Measurements from ENCODE around the gene SYNC. TPM values are rescaled to one million over a fixed set of nuclear protein-coding genes. Genes with fewer than 3 reads are reported as not detected.

Gene SYNC
- total RNA-seq, 4 donors from 2014 or later, result 111 to 201 (median 153) TPM

DNA sequence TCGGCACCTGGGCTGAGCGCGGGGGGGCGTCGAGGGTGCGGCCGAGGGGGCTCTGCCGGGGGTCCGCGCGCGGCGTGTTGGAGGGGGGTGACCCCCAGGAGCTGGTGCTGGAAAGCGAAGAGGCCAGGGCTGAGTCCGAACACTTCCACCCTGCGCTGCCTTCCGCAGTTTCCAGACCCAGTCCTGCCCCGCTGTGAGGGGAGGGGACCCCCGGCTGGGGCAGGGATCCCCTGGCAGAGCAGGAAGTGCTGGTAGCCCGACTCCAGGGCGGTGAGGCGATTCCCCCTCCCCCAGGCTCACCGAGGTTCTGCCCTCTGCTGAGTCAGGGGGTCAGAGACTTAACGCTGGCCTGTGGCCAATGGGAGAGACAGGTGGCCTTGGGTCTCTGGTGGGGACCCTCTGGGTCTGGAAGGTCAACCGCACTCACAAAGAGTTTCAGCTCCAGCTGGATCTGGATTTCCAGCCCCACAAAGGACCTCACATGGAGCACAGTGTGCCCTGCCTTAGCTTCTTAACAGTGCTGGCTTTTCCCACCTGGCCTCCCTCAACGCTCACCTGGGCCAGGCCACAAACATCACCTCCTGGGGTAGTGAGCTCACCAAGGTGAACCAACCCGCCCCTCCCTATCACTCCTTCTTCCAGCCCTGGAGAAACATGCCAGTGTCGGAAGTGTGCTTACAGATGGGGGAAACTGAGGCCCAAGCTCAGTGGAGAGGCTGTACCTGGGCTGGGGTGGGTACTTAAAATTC, 39.8 kb upstream of the SYNC start:
- DNase-seq (ENCODE audit: extremely low spot score), result no peak
- WGBS, result 37% methylated on average over 11 of the region's 28 CpGs
- TF ChIP-seq POLR2A (IDR thresholded peaks at IDR 0.05; ENCODE audit: low read depth), result no peak
- no peak for TF ChIP-seq EP300 (IDR thresholded peaks at IDR 0.05)
- TF ChIP-seq, protein P1, sequence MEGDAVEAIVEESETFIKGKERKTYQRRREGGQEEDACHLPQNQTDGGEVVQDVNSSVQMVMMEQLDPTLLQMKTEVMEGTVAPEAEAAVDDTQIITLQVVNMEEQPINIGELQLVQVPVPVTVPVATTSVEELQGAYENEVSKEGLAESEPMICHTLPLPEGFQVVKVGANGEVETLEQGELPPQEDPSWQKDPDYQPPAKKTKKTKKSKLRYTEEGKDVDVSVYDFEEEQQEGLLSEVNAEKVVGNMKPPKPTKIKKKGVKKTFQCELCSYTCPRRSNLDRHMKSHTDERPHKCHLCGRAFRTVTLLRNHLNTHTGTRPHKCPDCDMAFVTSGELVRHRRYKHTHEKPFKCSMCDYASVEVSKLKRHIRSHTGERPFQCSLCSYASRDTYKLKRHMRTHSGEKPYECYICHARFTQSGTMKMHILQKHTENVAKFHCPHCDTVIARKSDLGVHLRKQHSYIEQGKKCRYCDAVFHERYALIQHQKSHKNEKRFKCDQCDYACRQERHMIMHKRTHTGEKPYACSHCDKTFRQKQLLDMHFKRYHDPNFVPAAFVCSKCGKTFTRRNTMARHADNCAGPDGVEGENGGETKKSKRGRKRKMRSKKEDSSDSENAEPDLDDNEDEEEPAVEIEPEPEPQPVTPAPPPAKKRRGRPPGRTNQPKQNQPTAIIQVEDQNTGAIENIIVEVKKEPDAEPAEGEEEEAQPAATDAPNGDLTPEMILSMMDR (IDR thresholded peaks at IDR 0.05), result no peak
- TF ChIP-seq POLR2AphosphoS5 (IDR thresholded peaks at IDR 0.05), result no peak
- H3K27me3 ChIP-seq, result no peaks in the 10 kb centered on the region
- intact Hi-C loops (cut with DNase I), result no loop called here
- H3K27ac ChIP-seq (replicated peaks in 1 of 4), result peak overlapping the region; percentile 92 to 96 (median 94)
- peaks cover 24 to 38% (median 30%) of the 10 kb centered on the region in 4 donors for H3K4me1 ChIP-seq
- no peaks in the 10 kb centered on the region for H3K36me3 ChIP-seq
- peak overlapping the region; percentile 82 to 91 (median 88) for H3K4me3 ChIP-seq
- H3K9me3 ChIP-seq, result no peaks in the 10 kb centered on the region

DNA sequence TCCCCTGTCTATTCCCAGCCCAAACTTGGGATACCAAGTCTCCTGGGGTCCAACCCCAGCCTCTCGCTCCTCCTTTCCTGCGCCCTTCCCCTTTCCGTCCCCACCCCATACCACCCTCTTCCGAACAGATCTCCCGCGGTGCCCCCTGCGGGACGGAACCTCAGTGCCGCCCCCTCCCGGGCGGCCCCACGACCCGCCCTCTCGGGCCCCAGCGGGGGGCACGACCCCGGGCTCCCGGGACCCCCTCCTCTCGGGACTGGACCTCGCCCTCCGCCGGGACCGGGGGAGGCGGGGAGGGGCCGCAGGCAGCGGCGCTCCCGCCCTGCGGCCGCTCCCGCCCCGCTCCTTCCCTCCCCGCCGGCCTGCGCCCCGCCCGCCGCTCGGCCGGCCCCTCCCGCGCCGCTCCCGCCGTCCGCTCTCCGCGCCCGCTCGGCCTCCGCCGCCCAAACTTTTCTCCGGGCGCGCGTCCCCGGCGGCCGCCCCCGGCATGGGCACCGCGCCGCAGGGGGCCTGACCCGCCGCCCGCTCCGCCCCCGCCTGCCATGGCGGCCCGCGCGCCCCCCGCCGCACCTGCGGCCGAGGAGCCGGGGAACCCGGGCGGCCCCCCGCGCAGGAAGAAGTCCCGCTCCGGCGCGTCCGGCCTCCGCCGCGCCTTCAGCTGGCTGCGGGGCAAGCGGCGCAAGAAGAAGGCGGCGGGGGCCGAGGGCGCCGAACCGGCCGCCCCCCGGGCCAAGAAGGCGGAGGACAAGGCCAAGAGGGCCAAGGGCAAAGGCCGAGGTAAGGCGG, 39.0 kb upstream of the SYNC start:
- under 1% methylated on average over 20 of the region's 103 CpGs for WGBS
- no peaks in the 10 kb centered on the region for H3K36me3 ChIP-seq
- no peaks in the 10 kb centered on the region for H3K27me3 ChIP-seq
- H3K9me3 ChIP-seq, result no peaks in the 10 kb centered on the region
- H3K27ac ChIP-seq (replicated peaks in 1 of 4), result peak overlapping the region; percentile 92 to 96 (median 94)
- TF ChIP-seq POLR2A (IDR thresholded peaks at IDR 0.05; ENCODE audit: low read depth), result no peak
- TF ChIP-seq, protein P1 (IDR thresholded peaks at IDR 0.05), result peak; percentile 43 to 50 (median 49)
- no peak for TF ChIP-seq POLR2AphosphoS5 (IDR thresholded peaks at IDR 0.05)
- no peak for TF ChIP-seq EP300 (IDR thresholded peaks at IDR 0.05)
- peak overlapping the region; percentile 82 to 91 (median 88) for H3K4me3 ChIP-seq
- H3K4me1 ChIP-seq, result peaks cover 24 to 38% (median 30%) of the 10 kb centered on the region in 4 donors
- intact Hi-C loops (cut with DNase I), result no loop called here
- no peak for DNase-seq (ENCODE audit: extremely low spot score)

DNA sequence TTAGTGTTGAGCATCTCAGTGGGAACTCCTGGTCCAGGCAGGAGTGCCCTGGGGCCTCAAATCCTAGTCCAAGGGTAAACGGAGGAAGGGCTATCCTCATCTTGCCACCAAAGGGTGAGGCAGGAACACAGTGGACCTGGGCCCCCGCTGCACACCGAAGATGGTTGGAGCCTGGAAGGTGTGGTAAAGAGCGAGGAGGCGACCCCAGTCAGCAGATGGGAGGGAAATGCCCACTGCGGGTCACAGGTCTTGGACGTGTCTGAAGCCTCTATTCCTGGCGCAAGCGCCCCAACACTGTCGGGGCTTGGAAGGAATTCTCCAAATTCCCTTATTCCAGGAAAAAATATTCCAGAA, 38.5 kb upstream of the SYNC start:
- TF ChIP-seq POLR2AphosphoS5 (IDR thresholded peaks at IDR 0.05) (no peak), EP300 (IDR thresholded peaks at IDR 0.05) (no peak), POLR2A (IDR thresholded peaks at IDR 0.05; ENCODE audit: low read depth) (no peak)
- TF ChIP-seq, protein P1 (IDR thresholded peaks at IDR 0.05), result no peak
- peak overlapping the region; percentile 82 to 96 (median 92) for H3K27ac ChIP-seq (replicated peaks in 1 of 4)
- H3K9me3 ChIP-seq, result no peaks in the 10 kb centered on the region
- H3K36me3 ChIP-seq, result no peaks in the 10 kb centered on the region
- WGBS, result 10% methylated on average over 8 of the region's 10 CpGs
- no peaks in the 10 kb centered on the region for H3K27me3 ChIP-seq
- peaks cover 24 to 38% (median 30%) of the 10 kb centered on the region in 4 donors for H3K4me1 ChIP-seq
- intact Hi-C loops (cut with DNase I), result no loop called here
- H3K4me3 ChIP-seq, result peak overlapping the region; percentile 82 to 91 (median 88)
- no peak for DNase-seq (ENCODE audit: extremely low spot score)

DNA sequence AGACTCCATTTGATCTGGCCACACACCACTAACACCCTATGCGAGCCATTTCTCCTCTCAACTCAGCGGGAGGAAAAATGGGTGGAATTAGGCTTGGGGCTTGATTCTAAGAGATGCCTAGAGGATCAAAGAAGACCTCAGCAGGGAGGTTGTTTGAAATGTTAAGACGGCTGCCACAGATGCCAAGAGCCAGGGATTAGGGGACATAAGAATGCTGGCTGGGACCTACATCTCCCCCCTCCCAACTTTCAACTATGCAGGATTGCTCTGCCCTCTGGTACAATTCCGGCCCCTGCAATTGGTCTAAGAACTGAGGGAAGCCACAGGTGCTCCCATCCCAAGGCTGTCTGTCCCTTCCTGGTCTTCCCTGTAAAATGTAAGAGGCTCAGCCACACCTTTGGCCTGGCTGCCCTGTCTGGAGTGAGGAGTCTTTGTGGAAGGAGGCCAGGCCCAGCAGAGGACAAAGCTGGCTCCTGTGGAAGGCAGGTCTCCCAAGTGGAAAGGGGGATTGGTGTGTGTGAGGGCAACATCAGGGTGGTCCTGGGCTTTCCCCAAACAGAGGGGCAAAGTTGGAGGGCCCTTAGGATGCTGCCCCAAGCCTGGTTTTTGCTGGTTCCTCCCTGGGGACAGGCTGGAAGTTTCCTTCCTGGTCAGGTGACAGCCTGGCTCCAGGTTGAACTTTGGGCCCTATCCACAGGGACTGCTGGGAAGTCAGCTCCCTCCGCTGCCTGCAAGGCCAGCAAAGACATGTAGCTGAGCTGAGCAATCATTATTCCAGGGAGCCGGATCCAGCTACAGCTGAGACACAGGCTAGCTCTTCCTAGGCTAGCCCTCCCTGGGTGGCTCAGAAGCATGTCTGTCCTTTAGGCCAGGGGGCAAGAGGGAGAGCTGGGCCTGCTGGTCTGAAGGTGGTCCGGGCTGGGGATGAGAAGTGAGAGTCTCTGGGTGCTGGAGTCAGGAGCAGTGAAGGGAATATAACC, 34.5 kb upstream of the SYNC start:
- 84% methylated on average over 7 of the region's 7 CpGs for WGBS

More for the DNA sequence above, 34.5 kb upstream of the SYNC start:
- Histone ChIP-seq H3K9me3 (no peaks in the 10 kb centered on the region), H3K27ac (replicated peaks in 1 of 4) (no peak overlapping the region), H3K4me3 (no peak overlapping the region), H3K36me3 (no peaks in the 10 kb centered on the region), H3K4me1 (peaks cover 8 to 16% (median 13%) of the 10 kb centered on the region in 4 donors), H3K27me3 (no peaks in the 10 kb centered on the region)
- DNase-seq (ENCODE audit: extremely low spot score), result no peak
- no peak for TF ChIP-seq EP300 (IDR thresholded peaks at IDR 0.05)
- TF ChIP-seq POLR2AphosphoS5 (IDR thresholded peaks at IDR 0.05), result no peak
- TF ChIP-seq, protein P1 (IDR thresholded peaks at IDR 0.05), result no peak
- no peak for TF ChIP-seq POLR2A (IDR thresholded peaks at IDR 0.05; ENCODE audit: low read depth)
- intact Hi-C loops (cut with DNase I), result no loop called here

Measured in esophagus muscularis mucosa (tissue), 4 donors.